HG02870 (cell line): Measurements from ENCODE around the gene CSRP1.
"Not testable (repeated sequence)": the region's sequence is repeated elsewhere in the genome, so short reads cannot be mapped to it uniquely, and the experiment has no call there.

ENCODE experiments used
- ATAC-seq: cut with Tn5 transposase; IDR thresholded peaks from one replicate; pipeline ENCODE4 v1.9.1; 2021; ENCODE audit warnings: mild to moderate bottlenecking, moderate library complexity; ENCODE audit not compliant: unreplicated experiment

The CSRP1 gene

DNA sequence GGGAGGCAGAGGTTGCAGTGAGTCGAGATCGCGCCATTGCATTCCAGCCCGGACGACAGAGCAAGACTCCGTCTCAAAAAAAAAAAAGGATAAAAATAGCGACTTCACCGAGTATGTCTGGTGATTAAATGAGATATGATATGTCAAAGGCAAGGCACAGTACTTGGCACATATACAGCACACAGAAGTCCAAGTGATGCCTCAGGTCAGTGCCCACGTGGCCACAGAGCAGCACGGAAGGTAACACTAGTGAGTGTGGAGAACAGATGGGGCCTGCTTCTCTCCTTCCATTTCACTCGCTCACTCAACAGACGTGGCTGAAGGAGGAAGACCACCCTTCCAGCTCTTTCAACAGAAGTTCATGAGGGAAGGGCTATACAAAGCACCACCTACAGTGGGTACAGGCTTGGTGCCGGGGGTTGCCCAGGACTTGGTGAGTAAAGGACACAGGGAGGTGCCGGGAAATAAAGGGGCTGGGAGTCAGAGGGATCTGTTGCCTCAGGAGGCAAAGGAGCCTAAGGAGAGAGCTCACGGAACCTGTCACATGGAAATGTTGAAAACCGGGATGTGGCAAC is 8.9 kb downstream of the CSRP1 start:
- no peak for ATAC-seq

DNA sequence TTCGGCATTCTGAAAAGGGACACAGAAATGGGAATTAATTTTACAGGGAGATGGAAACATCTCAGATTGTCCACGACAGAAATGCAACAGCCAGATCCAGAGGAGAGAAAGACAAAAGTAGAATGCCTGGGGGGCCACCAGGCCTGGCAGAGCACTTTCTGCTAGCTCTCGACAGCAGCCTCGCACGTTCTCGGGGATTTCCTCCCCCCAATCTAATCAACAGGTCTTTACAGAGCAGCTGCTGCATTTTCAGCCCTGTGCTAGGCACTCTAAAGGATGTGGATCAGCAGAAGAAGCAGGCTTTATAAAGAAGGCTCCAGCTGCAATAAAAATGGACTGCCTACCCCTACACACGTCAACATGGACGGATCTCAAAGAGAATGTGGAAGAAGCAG is 10.6 kb downstream of the CSRP1 start:
- ATAC-seq = no peak

DNA sequence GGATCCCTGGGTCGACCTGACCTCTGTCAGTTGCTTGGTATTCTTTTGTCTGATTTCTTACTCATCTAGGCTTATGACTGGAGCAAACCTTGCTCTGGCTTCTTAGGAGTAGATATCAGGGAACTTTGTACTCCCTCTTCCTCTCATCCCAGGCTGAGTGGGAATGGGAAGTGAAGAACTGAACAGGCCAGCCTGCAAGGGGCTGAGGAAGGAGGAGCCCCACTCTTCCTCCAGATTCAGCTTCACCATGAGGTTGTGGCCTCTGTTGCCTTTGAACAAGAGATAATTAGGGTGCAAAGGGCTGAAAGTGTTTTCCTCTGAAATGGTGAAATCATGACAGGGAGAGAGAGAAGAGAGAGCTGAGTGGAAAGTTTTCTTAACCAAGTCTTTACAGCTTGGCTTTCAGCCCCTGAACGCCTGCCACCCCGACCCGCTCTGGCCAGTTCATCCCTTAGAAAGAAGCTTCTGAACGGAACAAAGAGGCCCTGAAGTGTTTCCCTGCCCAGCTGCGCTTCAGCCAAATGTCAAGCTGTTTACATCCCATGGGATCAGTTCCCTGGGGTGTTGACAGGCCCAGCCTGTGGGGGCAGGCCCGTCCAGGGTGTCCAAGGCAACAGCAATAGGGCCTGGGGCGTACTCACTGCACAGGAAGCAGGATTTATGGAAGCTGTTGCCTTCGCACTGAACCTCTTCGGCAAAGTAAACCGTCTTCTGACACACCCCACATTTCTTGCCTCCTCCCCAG is 11.2 kb downstream of the CSRP1 start:
- no peak for ATAC-seq

DNA sequence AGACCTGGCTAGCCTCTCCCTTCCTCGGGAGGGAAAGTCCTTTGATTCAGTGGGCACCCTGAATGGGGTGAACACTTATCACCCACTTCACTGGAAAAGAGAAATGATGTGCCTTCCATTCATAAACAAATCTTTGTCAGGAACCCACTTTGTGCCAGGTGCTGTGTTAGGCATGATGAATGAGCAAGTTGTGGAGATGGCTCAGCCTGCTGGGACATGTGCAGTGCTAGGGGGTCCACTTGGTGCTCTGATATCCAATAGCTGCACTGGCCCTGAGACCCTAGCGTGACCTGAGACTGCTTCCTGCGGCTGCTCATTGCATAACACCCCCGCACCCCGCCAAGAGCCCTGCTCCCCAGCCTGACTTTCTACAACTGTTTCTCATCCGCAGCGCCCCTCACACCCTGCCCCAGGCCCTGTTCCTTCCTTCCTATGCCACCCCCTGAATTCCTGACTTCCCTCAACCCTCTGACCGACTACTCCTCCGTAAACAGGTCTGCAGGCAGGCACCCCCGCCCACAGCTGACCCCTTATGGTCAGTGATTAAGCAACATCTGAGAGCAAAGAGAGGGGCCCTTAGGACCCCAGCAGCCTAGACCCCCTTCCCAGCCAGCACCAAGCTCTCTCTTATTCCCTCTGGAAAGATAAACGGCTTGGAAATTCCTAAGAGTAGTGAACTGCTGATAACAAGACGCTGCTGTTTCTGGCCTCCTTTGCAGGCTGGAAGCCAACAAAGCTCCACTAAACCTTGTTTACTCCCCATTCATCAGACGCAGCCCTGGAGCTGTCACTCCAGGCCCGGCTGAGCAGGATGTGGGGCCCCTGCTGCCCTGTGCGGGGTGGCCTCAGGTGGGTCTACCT is 12.9 kb downstream of the CSRP1 start:
- no peak for ATAC-seq

DNA sequence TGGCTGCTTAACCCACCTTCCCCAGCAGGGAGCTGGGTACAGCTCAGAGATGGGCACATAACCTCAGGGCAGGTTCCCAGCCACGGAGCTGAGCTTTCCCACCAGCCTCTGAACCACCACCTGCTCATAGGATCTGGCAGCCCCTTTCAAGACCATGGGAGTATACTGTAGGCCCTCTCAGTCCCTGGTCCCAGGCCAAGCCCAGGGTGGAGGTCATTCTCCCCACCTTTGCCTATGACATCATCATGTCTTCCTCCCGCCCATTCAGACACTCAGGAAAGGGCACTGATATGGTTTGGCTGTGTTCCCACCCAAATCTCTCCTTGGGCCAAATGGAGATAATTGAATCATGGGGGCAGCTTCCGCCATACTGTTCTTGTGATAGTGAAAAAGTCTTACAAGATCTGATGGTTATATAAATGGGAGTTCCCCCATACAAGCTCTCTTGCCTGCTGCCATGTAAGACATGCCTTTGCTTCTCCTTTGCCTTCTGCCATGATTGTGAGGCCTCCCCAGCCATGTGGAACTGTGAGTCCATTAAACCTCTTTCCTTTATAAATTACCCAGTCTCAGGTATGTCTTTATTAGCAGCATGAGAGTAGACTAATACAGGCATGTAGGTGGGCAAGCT is 13.8 kb downstream of the CSRP1 start:
- ATAC-seq = not testable (repeated sequence)

DNA sequence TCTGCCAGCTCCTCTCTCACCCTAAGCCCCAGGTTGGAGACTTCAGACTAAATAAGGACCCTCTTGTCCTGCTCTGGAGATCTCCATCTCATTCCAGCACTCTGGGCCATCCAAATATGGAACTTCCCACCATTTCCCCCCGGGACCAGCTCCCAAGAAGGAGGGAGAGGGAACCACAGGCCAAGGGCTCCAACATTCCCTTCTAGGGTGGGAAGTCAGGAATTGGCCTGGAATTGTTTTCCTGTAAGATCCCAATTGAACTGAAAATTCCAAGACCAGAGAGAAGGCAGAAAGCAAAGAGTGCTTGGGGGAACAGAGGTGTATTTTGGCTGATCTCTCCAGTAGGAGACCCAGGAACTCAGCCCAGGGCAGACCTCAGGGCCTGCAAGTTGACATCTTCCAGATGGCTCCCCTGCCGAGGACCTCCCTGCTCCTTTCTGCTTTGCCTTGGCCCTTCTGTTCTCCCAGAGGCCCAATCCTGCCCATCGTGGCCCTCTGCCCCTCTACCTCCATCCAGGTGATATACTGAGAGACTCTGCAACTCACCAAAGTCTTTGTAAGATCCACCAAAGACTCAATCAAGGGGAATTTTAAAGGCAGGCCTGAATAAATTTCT is 14.9 kb downstream of the CSRP1 start:
- ATAC-seq = no peak

DNA sequence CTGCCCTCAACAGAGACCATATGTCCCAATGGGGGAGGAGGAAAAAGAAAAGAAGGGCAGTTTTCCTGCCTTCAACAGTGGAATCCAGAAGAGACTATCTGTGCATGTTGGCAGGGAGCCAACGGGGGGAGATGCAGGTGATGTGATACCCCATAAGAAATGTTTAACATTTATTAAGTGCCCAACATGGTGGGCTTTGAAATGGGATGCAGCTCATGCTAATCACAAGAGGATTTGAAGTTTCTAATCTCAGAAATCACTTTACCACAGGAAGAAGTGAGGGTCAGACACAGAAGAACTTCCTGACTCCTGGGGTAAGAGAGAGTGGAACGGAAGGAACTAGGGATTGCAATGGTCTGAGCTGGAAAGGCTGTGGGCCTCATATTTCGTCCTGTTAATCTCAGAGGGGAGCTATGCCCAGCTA is 16.2 kb downstream of the CSRP1 start:
- ATAC-seq = no peak

DNA sequence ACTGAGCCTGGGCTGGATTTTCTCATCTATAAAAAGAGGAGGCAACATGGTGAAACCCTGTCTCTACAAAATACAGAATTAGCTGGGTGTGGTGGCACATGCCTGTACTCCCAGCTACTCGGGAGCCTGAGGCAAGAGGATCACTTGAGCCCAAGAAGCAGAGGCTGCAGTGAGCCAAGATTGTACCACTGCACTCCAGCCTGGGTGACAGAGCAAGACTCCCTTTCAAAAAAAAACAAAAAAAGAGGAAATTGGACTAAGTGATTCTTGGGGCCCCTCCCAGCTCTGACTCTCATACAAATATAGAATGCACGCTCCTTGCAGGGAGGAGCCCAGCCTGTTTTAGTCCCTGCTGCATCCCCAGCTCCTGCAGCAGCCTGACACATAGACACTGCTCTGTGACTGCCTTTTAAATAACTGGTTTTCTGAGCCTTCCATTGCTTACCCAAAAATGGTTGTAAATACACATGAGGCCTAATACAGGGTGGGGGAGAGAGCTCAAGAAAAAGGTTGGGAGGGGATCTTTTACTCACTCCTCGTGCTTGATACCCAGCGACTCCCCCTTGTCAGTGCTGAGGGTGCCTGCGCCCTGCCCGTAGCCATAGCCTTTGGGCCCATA is 17.2 kb downstream of the CSRP1 start:
- no peak for ATAC-seq

DNA sequence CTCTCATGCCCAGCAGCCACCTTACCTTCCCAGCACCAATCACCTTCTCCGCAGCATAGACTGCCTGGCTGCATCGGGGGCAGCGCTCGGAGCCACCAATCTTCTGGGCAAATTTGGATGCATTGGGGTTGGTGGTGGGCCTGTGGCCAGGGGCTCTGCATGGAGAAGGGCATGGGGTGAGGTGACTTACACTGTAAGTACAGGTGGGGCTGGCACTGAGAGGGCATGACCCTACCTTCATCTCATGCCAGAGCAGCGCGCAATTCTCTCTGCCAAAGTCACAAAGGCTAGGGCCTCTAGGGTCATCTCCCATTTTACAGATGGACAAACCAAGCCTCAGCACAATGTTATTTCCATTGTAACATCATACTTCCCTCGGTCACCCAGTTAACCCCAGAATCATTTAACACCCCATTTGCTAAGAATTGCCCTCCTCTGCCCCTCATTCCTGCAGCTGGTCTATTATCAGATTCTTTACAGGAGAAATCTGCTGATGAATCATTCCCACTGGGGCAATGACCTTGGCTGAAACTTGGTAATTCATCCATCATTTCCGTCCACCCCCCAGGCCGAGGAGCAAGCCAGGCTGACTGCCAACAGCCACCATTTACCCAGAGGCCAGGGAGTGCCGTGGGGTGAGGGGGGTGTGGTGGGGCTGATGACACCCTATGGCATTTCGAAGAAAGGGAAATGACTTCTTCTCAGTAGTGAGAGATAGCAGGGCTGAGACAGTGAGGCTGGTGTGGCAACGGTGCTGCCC is 17.9 kb downstream of the CSRP1 start:
- ATAC-seq = no peak

DNA sequence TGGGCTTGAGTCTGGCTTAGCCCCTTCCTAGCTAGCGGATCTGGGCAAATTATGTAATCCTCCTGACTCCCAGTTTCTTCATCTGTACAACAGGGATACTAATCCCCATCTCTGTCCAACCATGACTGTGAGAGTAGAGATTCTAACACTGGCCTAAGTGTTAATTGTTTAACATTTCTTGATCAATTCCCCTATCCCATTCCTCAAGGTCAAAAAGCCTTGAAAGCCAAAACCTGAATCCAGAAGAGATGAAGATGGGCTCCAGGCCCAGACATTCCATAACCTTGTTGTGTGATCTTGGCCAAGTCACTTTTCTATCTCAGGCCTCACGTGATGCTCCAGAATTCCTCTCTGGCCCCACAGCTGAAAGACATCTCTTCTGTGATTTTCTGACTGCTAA is 19.2 kb downstream of the CSRP1 start:
- no peak for ATAC-seq

DNA sequence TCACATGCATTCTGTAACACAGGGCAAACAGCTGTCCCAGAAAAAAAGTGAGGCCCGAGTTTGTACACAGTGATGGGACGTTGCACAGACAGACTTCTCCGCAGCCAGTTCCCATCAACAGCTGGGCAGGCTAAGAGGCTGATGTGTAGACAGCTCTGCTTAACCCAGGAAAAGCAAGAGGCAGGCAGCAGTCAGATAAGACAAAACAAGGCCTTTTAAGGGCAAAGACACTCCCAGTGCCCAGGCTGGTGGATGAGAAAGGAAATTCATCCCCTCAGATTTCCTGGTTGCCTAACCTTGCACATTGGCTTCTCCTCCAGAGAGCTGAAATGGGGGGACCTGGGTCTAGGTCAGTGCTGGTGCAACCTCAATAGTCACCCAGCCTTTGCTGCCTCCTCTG is 20.7 kb downstream of the CSRP1 start:
- ATAC-seq = no peak

DNA sequence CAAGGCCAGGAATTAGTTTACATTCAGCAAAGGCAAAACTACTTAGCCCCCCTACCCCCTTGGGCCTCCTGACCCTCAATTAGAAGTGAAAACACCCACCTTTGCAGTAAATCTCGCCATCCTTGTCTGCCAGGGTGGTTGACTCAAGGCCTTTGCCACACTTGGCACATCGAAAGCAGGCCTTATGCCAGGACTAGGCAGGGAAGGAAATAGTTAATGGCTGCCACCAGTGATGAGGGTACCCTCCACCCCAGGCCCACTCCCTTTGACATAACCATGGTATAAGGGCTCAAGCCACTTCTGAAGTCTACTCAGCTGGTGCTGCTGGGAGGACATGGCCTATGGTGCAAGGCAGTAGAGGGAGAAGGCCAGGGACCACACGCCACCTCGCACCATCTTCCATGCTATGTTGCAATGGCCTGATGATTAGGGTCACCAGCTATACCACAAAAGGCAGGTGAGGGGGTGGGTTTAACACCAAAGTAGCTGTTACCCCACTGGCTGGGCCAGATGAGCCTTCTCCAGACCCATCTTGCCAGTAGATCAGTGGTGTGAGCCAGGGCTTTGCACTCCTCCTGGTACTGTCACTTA is 21.6 kb downstream of the CSRP1 start:
- no peak for ATAC-seq

DNA sequence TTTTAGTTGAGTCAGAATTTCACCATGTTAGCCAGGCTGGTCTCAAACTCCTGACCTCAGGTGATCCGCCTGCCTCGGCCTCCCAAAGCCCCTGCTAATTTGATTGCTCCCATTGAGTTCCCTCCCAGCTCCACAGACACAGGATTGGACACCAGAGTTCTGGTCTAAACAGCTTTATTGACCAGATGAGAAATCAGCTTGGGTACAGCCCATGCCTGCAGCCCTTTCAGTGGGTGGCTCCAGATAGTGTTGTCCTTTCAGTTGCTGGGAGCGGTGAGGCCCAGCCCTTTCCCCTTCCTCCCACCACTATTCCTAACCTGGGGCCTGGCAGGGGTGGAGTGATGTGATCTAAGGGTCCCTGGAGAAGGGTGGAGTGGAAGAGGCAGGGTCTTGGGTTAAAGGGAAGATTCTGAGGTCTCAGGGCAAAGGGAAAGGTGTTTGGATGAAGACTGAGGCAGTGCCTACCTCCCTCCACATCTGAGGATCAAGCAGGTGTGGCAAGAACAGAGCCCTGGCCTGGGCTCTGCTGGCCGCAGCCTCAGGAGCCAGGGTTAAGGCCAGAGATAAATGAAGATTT is 23.5 kb downstream of the CSRP1 start:
- ATAC-seq = no peak

DNA sequence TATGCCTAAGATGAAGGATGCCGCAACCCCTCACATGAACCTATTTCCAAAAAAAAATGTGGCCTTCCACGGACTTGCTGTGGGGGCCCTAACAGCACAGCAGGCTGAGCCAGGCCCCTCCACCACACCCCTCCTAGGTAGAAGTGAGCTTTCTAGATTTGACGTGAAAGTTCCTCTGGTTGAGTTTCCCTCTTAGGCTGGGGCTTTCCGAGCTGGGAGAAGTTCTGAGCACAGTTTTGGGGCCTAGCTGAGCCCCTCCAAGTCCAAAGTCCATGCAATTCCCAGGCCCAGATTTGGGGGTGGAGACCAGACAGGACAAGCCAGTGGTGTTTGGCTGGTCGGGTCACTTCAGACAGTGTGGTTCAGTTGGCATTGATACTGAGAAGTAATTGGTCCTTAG is 24.2 kb downstream of the CSRP1 start:
- ATAC-seq = peak; percentile 72

DNA sequence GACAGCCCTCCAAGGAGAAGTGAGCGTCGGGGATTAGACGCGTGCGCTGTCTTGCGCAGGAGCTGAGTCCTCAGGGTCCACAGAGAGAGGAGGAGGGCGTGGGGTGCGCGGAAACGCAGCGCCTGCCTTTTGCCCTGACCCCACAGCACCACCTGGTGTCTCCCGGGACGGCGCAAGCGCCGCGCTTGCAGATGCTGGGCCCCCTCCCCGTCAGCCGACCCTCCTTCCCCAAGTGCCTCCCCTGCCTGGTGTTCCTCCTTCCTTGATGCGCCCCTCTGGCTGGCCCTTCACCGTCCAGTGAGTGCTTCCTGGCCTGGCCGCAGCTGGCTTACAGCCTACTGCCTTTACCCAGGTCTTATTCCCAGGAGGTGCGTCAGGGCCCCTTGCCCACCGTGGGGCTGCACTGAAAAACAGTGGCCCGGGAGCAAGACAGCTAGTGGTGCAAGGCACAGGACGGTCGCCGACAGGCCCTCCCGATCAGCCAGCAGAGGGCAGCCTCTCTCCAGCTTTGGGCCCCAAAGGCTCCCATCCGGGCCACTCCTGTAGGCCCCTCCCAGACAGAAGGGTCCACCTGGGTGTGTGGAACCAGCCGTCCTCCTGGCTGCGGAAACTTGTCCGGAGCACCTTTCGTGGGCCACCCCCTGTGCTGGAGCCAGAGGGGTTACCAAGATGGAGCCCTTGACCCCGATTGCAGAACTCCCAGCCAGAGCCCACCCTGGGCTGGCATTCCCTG is 25.0 kb downstream of the CSRP1 start:
- ATAC-seq = peak; percentile 66

DNA sequence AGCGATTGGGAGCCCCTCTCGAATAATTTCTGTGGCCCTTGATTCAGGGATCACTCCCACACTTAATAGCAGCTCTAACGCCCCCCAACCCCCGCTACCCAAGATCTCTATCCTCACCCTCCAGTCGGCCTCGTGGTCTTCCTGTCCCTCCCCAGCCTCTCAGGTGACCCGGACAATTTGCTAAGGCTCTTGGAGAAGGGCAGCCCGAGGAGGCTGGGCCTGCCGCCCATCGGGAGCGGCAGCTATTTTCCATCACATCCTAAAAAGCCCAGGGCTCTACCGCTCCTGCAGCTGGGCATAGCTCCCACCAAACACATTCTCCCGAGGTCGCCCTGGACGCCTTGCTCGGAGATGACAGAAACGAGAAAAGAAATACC is 25.9 kb downstream of the CSRP1 start:
- ATAC-seq = no peak

DNA sequence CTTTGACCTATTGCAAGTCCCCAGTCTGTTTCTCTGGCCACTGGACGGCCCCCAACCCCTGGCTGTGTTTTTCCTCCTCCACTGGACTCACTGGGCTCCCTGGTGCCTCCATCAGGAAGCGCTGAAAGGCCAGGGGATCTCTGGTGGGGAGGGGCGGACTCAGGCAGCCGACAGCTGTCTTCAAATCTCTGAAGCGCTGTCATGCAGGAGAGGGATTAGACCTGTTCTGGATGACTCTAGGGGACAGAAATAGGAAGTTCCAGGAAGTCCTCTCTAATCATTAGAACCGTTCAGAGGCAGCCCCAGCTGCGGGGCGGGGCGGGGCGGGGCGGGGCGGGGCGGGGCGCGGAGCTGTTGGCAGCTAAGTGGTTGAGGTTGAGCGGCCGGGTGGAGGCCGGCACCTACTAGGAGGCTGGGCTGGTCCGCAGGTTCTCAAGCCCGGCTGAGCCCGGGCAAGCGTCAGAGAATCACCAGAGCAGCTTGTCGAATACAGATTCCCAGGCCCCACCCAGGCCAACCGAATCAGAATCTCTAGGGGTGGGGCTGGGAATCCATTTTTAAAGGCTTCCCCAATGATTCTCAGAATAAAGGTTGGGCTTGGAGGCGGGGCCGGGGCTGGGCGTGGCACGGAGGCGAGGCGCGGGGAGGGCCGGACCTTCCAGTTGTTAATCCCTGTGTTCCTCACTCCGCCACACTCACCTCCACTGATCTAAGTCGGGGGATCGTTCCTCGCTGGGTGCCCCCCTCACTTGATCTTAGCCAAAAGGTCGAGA is 26.5 kb downstream of the CSRP1 start:
- ATAC-seq = no peak
